ENCODE results near the gene MAST4. TPM values are rescaled to one million over a fixed set of nuclear protein-coding genes. Genes with fewer than 3 reads are reported as not detected.

The MAST4 gene
- total and polyA plus RNA-seq, 2 of the 13 experiments (the other 11 are each of a cell fraction or from before 2014, with no cell fraction given): 3.4 to 3.7 TPM

DNA sequence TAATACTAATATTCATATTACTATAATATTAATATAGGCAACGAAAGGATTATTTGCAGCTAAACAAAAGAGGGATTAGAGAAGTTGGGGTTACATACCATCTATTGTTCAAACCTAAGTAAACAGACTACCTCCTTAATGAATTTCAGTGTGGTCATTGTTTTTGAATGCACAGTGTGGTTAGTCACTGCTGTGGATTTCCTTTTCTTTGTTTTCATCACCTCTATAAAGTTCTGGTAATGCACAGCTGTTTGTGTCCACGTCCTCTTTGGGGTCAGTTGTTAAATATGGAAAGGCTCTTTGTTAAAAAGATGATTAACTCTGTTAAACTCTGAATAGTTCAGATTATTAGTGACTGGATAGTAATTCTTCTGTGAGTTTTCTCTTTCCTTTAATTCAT lies 233.6 kb downstream of the MAST4 start:
- intact Hi-C loops (cut with micrococcal nuclease; ENCODE audit: unreplicated experiment): no loop called here
- BruUV-seq (replicated peaks): no TSS peak
- no peak for ATAC-seq

DNA sequence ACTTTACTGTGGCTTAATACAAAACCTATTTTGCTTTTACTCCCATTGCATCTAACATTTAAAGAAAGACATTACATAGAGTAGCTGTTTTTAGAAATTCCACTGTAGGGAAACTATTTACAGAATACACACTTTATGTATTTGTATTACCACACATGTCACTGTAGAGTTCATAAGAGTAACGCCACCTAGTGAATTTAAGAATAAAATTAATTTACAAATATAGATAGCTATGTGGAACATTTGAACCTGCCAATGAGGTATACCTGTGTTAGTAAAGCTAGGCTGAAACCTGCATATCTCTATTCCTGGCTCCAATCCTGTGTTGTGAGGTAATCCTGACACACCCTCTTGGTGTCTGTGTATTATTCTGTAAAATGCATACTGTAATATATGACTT lies 234.4 kb downstream of the MAST4 start:
- DNase-seq (ENCODE audit: low spot score): no peak
- Histone ChIP-seq H3K4me2 (ENCODE audit: low read depth, low read length) (no peak overlapping the region), H3K9ac (ENCODE audit: insufficient read depth, low read depth, low read length) (no peak overlapping the region), H2AFZ (ENCODE audit: low read length) (no peak overlapping the region), H3K79me2 (ENCODE audit: insufficient read depth, low read length) (no peaks in the 10 kb centered on the region), H3K4me3 (replicated peaks in 1 of 3; ENCODE audit: insufficient read depth in 1 of 3, low read depth in 2 of 3, low read length in 3 of 3) (no peak overlapping the region), H3K27ac (ENCODE audit: extremely low read length, insufficient read depth, low read length) (no peak overlapping the region), H3K27me3 (ENCODE audit: control insufficient read depth in 1 of 2, insufficient read depth in 2 of 2, low read length in 2 of 2) (peaks cover 0 to 19% of the 10 kb centered on the region in 2 experiments; a peak in 1 of 5 replicates), H3K36me3 (replicated peaks in 1 of 2; ENCODE audit: control insufficient read depth in 1 of 2, insufficient read depth in 2 of 2, low read length in 2 of 2) (no peaks in the 10 kb centered on the region), H4K20me1 (ENCODE audit: insufficient read depth, low read length) (no peaks in the 10 kb centered on the region), H3K9me3 (ENCODE audit: low read length) (no peaks in the 10 kb centered on the region), H3K4me1 (ENCODE audit: insufficient read depth, low read length) (peaks cover 14% of the 10 kb centered on the region)
- WGBS (ENCODE audit: low lambda C conversion rate): 3% methylated on average over 1 of the region's 1 CpG
- TF ChIP-seq, protein P1, sequence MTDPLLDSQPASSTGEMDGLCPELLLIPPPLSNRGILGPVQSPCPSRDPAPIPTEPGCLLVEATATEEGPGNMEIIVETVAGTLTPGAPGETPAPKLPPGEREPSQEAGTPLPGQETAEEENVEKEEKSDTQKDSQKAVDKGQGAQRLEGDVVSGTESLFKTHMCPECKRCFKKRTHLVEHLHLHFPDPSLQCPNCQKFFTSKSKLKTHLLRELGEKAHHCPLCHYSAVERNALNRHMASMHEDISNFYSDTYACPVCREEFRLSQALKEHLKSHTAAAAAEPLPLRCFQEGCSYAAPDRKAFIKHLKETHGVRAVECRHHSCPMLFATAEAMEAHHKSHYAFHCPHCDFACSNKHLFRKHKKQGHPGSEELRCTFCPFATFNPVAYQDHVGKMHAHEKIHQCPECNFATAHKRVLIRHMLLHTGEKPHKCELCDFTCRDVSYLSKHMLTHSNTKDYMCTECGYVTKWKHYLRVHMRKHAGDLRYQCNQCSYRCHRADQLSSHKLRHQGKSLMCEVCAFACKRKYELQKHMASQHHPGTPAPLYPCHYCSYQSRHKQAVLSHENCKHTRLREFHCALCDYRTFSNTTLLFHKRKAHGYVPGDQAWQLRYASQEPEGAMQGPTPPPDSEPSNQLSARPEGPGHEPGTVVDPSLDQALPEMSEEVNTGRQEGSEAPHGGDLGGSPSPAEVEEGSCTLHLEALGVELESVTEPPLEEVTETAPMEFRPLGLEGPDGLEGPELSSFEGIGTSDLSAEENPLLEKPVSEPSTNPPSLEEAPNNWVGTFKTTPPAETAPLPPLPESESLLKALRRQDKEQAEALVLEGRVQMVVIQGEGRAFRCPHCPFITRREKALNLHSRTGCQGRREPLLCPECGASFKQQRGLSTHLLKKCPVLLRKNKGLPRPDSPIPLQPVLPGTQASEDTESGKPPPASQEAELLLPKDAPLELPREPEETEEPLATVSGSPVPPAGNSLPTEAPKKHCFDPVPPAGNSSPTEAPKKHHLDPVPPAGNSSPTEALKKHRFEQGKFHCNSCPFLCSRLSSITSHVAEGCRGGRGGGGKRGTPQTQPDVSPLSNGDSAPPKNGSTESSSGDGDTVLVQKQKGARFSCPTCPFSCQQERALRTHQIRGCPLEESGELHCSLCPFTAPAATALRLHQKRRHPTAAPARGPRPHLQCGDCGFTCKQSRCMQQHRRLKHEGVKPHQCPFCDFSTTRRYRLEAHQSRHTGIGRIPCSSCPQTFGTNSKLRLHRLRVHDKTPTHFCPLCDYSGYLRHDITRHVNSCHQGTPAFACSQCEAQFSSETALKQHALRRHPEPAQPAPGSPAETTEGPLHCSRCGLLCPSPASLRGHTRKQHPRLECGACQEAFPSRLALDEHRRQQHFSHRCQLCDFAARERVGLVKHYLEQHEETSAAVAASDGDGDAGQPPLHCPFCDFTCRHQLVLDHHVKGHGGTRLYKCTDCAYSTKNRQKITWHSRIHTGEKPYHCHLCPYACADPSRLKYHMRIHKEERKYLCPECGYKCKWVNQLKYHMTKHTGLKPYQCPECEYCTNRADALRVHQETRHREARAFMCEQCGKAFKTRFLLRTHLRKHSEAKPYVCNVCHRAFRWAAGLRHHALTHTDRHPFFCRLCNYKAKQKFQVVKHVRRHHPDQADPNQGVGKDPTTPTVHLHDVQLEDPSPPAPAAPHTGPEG (CRISPR knock-in tag; IDR thresholded peaks at IDR 0.05): no peak
- FAIRE-seq: no peak
- ChIA-PET CTCF (ENCODE audit: low intra/inter-chr PET ratio, low total read pairs) (no interaction called here), POLR2A (no interaction called here)
- BruUV-seq (replicated peaks): no TSS peak
- in situ Hi-C loops (cut with HindIII; ENCODE audit: extremely low pct_ligation_motif_present, low pct_unique_long_range_greater_than_20kb): no loop called here
- ATAC-seq: no peak
- intact Hi-C loops (cut with micrococcal nuclease; ENCODE audit: unreplicated experiment): no loop called here

More for the DNA sequence above, 233.6 kb downstream of the MAST4 start:
- DNase-seq (ENCODE audit: low spot score): no peak
- H3K9ac ChIP-seq (ENCODE audit: insufficient read depth, low read depth, low read length): no peak overlapping the region
- H3K9me3 ChIP-seq (ENCODE audit: low read length): no peaks in the 10 kb centered on the region
- no peak for FAIRE-seq
- TF ChIP-seq ZNF772 (CRISPR knock-in tag; IDR thresholded peaks at IDR 0.05): no peak
- no peak for TF ChIP-seq ZNF674 (CRISPR knock-in tag; IDR thresholded peaks at IDR 0.05; ENCODE audit: low read depth)
- TF ChIP-seq, protein P2, sequence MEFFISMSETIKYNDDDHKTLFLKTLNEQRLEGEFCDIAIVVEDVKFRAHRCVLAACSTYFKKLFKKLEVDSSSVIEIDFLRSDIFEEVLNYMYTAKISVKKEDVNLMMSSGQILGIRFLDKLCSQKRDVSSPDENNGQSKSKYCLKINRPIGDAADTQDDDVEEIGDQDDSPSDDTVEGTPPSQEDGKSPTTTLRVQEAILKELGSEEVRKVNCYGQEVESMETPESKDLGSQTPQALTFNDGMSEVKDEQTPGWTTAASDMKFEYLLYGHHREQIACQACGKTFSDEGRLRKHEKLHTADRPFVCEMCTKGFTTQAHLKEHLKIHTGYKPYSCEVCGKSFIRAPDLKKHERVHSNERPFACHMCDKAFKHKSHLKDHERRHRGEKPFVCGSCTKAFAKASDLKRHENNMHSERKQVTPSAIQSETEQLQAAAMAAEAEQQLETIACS (CRISPR knock-in tag; IDR thresholded peaks at IDR 0.05): no peak
- TF ChIP-seq PCBP1 (IDR thresholded peaks at IDR 0.05; ENCODE audit: borderline replicate concordance, low read depth, low read length): no peak
- no peak for TF ChIP-seq GATAD1 (CRISPR knock-in tag; IDR thresholded peaks at IDR 0.05)
- TF ChIP-seq RFX5 (IDR thresholded peaks at IDR 0.05; ENCODE audit: low read depth, low read length): no peak
- TF ChIP-seq, protein P3, sequence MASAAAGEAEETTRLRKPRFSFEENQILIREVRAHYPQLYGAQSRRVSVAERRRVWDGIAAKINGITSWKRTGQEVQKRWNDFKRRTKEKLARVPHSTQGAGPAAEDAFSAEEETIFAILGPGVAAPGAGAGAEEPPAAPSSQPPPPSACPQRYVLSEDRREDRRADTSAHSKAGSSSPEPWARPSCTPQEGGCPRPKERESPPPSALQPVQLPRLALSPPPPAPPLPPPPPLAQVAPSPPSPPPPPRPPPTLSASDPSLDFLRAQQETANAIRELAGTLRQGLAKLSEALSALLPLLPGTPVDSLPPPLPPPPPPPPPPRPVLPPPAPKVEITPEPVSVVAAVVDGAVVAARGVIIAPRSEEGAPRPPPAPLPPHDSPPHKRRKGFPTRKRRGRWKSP (CRISPR knock-in tag; IDR thresholded peaks at IDR 0.05): no peak
- no peak for TF ChIP-seq ZFP36 (IDR thresholded peaks at IDR 0.05; ENCODE audit: borderline replicate concordance, low read depth, low read length, partially characterized antibody)
- no peak for TF ChIP-seq MYNN (CRISPR knock-in tag; IDR thresholded peaks at IDR 0.05; ENCODE audit: low read depth)
- TF ChIP-seq ZNF841 (CRISPR knock-in tag; IDR thresholded peaks at IDR 0.05; ENCODE audit: borderline replicate concordance): no peak
- no peak overlapping the region for H3K27ac ChIP-seq (ENCODE audit: extremely low read length, insufficient read depth, low read length)
- CTCF ChIA-PET (ENCODE audit: low intra/inter-chr PET ratio, low total read pairs): no interaction called here
- no peak overlapping the region for H2AFZ ChIP-seq (ENCODE audit: low read length)
- H3K27me3 ChIP-seq (ENCODE audit: control insufficient read depth in 1 of 2, insufficient read depth in 2 of 2, low read length in 2 of 2): peaks cover 0 to 19% of the 10 kb centered on the region in 2 experiments; a peak in 1 of 5 replicates
- H3K4me2 ChIP-seq (ENCODE audit: low read depth, low read length): no peak overlapping the region
- POLR2A ChIA-PET: no interaction called here
- H3K36me3 ChIP-seq (replicated peaks in 1 of 2; ENCODE audit: control insufficient read depth in 1 of 2, insufficient read depth in 2 of 2, low read length in 2 of 2): no peaks in the 10 kb centered on the region
- no peak overlapping the region for H3K4me3 ChIP-seq (replicated peaks in 1 of 3; ENCODE audit: insufficient read depth in 1 of 3, low read depth in 2 of 3, low read length in 3 of 3)
- in situ Hi-C loops (cut with HindIII; ENCODE audit: extremely low pct_ligation_motif_present, low pct_unique_long_range_greater_than_20kb): no loop called here
- H3K79me2 ChIP-seq (ENCODE audit: insufficient read depth, low read length): no peaks in the 10 kb centered on the region
- no peaks in the 10 kb centered on the region for H4K20me1 ChIP-seq (ENCODE audit: insufficient read depth, low read length)
- peaks cover 14% of the 10 kb centered on the region for H3K4me1 ChIP-seq (ENCODE audit: insufficient read depth, low read length)
- 2% methylated on average over 2 of the region's 2 CpGs for WGBS (ENCODE audit: low lambda C conversion rate)

Data from HepG2 (cell line).